H9 (cell line): ENCODE measurements around the gene SMIM41. TPM values are rescaled to one million over a fixed set of nuclear protein-coding genes. Genes with fewer than 3 reads are reported as not detected.

Experiments used
- DNase-seq: peaks from one replicate; pipeline ENCODE4 v3.0.0-alpha.2; 2017
- H2AFZ ChIP-seq: one replicate; pipeline ENCODE4 v1.6.1; 2013; ENCODE audit warnings: mild to moderate bottlenecking, low read length, control low read depth, moderate library complexity
- H2AK5ac ChIP-seq: 2 replicates; pipeline ENCODE4 v1.6.1; 2013; ENCODE audit warnings: low read length, control low read depth, mixed read lengths; ENCODE audit not compliant: insufficient read length
- H2BK120ac ChIP-seq: one replicate; pipeline ENCODE4 v1.6.1; 2013; ENCODE audit warnings: low read depth, mild to moderate bottlenecking, low read length, control low read depth, inconsistent platforms; ENCODE audit not compliant: poor library complexity, severe bottlenecking
- H2BK12ac ChIP-seq: 2 replicates; pipeline ENCODE4 v1.6.1; 2013; ENCODE audit warnings: low read length, control low read depth, mixed read lengths, low read depth; ENCODE audit not compliant: insufficient read length
- H2BK15ac ChIP-seq: 2 replicates; pipeline ENCODE4 v1.6.1; 2013; ENCODE audit warnings: low read depth, low read length, control low read depth
- H2BK20ac ChIP-seq: one replicate; pipeline ENCODE4 v1.6.1; 2013; ENCODE audit warnings: low read depth, mild to moderate bottlenecking, low read length, control low read depth, inconsistent platforms; ENCODE audit not compliant: poor library complexity, severe bottlenecking
- H2BK5ac ChIP-seq: 2 replicates; pipeline ENCODE4 v1.6.1; 2013; ENCODE audit warnings: low read length, control low read depth, mixed read lengths; ENCODE audit not compliant: insufficient read length
- H3K14ac ChIP-seq: 2 replicates; pipeline ENCODE4 v1.6.1; 2013; ENCODE audit warnings: low read length, control low read depth; ENCODE audit not compliant: insufficient read depth
- H3K18ac ChIP-seq: 2 replicates; pipeline ENCODE4 v1.6.1; 2013; ENCODE audit warnings: low read depth, mild to moderate bottlenecking, mixed read lengths, low read length, control low read depth; ENCODE audit not compliant: insufficient read length
- H3K23ac ChIP-seq: 2 replicates; pipeline ENCODE4 v1.6.1; 2013; ENCODE audit warnings: low read length, control low read depth, mixed read lengths, low read depth; ENCODE audit not compliant: insufficient read length
- H3K23me2 ChIP-seq: 2 replicates; pipeline ENCODE4 v1.6.1; 2013; ENCODE audit warnings: low read depth, mild to moderate bottlenecking, mixed read lengths, low read length, control low read depth; ENCODE audit not compliant: insufficient read length, poor library complexity, severe bottlenecking
- H3K27ac ChIP-seq: 2 replicates; pipeline ENCODE4 v1.5.1; 2013; ENCODE audit warnings: low read length, control low read depth, mixed read lengths, low read depth; ENCODE audit not compliant: insufficient read length
- H3K27me3 ChIP-seq: 2 replicates; pipeline ENCODE4 v1.6.1; 2013; ENCODE audit warnings: low read length, control low read depth, inconsistent platforms; ENCODE audit not compliant: insufficient read depth
- H3K4ac ChIP-seq: 2 replicates; pipeline ENCODE4 v1.6.1; 2013; ENCODE audit warnings: low read depth, mild to moderate bottlenecking, control low read depth, inconsistent platforms, low read length, moderate library complexity
- H3K4me1 ChIP-seq: 2 replicates; pipeline ENCODE4 v1.6.1; 2013; ENCODE audit warnings: low read length, control low read depth, inconsistent platforms; ENCODE audit not compliant: insufficient read depth
- H3K4me2 ChIP-seq: 2 replicates; pipeline ENCODE4 v1.6.1; 2013; ENCODE audit warnings: low read length, control low read depth, mixed read lengths; ENCODE audit not compliant: insufficient read length, insufficient read depth
- H3K56ac ChIP-seq: 2 replicates; pipeline ENCODE4 v1.6.1; 2013; ENCODE audit warnings: low read depth, mild to moderate bottlenecking, mixed read lengths, low read length, control low read depth; ENCODE audit not compliant: insufficient read length
- H3K79me1 ChIP-seq: 2 replicates; pipeline ENCODE4 v1.6.1; 2013; ENCODE audit warnings: low read depth, mild to moderate bottlenecking, moderate library complexity, low read length, control low read depth, inconsistent platforms; ENCODE audit not compliant: insufficient read depth, poor library complexity, severe bottlenecking
- H3K79me2 ChIP-seq: 2 replicates; pipeline ENCODE4 v1.6.1; 2013; ENCODE audit warnings: low read length, control low read depth, inconsistent platforms; ENCODE audit not compliant: insufficient read depth
- H3K9ac ChIP-seq: 2 replicates; pipeline ENCODE4 v1.6.1; 2013; ENCODE audit warnings: low read length, control low read depth, mixed read lengths; ENCODE audit not compliant: insufficient read length; ENCODE audit errors: extremely low read depth
- H3K9me3 ChIP-seq: one replicate; pipeline ENCODE4 v1.6.1; 2013; ENCODE audit warnings: low read depth, low read length, inconsistent platforms; ENCODE audit not compliant: control insufficient read depth
- H3T11ph ChIP-seq: one replicate; pipeline ENCODE4 v1.6.1; 2013; ENCODE audit warnings: mild to moderate bottlenecking, low read length, control low read depth, inconsistent platforms
- H4K20me1 ChIP-seq: one replicate; pipeline ENCODE4 v1.6.1; 2013; ENCODE audit not compliant: control insufficient read depth, insufficient read length, insufficient read depth
- H4K5ac ChIP-seq: 2 replicates; pipeline ENCODE4 v1.6.1; 2013; ENCODE audit warnings: low read depth, mild to moderate bottlenecking, mixed read lengths, low read length, control low read depth; ENCODE audit not compliant: insufficient read length
- H4K8ac ChIP-seq: replicated peaks from 2 replicates; pipeline ENCODE4 v1.6.1; 2013; ENCODE audit warnings: low read length, control low read depth, mixed read lengths, low read depth; ENCODE audit not compliant: insufficient read length
- H4K91ac ChIP-seq: 2 replicates; pipeline ENCODE4 v1.6.1; 2013; ENCODE audit warnings: low read depth, mild to moderate bottlenecking, moderate library complexity, mixed read lengths, low read length, control low read depth; ENCODE audit not compliant: insufficient read length
- H3K27ac Mint-ChIP-seq, 3 experiments: 2 replicates in 2 of 3; 3 replicates in 1 of 3; pipeline ENCODE4 v1.8.0; 2020 to 2021; ENCODE audit warnings: mixed read lengths in 3 of 3, mild to moderate bottlenecking in 1 of 3, moderate library complexity in 1 of 3
- H3K27me3 Mint-ChIP-seq: 2 replicates; pipeline ENCODE4 v1.8.0; 2021; ENCODE audit warnings: low read depth, mild to moderate bottlenecking, moderate library complexity, mixed read lengths
- H3K36me3 Mint-ChIP-seq, 3 experiments: 2 replicates in 2 of 3; 3 replicates in 1 of 3; pipeline ENCODE4 v1.8.0; 2020 to 2021; ENCODE audit warnings: low read depth in 3 of 3, mixed read lengths in 3 of 3; ENCODE audit not compliant: insufficient read depth in 1 of 3
- H3K4me1 Mint-ChIP-seq, 2 experiments: 2 replicates each; pipeline ENCODE4 v1.8.0; 2020; ENCODE audit warnings: mixed read lengths in 2 of 2
- H3K4me3 Mint-ChIP-seq, 2 experiments: 2 replicates in 1 of 2; 3 replicates in 1 of 2; pipeline ENCODE4 v1.8.0; 2020 to 2021; ENCODE audit warnings: mild to moderate bottlenecking in 2 of 2, mixed read lengths in 2 of 2, moderate library complexity in 1 of 2
- H3K9me3 Mint-ChIP-seq, 2 experiments: 2 replicates in 1 of 2; 3 replicates in 1 of 2; pipeline ENCODE4 v1.8.0; 2020; ENCODE audit warnings: mild to moderate bottlenecking in 2 of 2, mixed read lengths in 2 of 2, moderate library complexity in 1 of 2
- WGBS: extraction: QIAGEN DNeasy Blood & Tissue Kit; methylation state at CpG from one replicate; pipeline ENCODE4 v1.1.7; 2013; ENCODE audit warnings: missing lambda C conversion rate, low lambda C conversion rate, mixed read lengths; ENCODE audit not compliant: insufficient read length; ENCODE audit errors: extremely low coverage; 5-methylcytosine and 5-hydroxymethylcytosine counted together
- total RNA-seq: library from RNA; stranded (reverse); gene quantifications from 2 replicates; pipeline ENCODE4 v1.2.1, GENCODE V29; 2021
- TF ChIP-seq, protein P1 (sequence below): fragments of 200-600 bp; sonication (generic); conservative IDR thresholded peaks from 3 replicates; pipeline ENCODE4 v1.8.0; 2021; ENCODE audit warnings: antibody characterized with exemption, mild to moderate bottlenecking

The SMIM41 gene
- total RNA-seq, 1 experiment from 2014 or later: not detected

DNA sequence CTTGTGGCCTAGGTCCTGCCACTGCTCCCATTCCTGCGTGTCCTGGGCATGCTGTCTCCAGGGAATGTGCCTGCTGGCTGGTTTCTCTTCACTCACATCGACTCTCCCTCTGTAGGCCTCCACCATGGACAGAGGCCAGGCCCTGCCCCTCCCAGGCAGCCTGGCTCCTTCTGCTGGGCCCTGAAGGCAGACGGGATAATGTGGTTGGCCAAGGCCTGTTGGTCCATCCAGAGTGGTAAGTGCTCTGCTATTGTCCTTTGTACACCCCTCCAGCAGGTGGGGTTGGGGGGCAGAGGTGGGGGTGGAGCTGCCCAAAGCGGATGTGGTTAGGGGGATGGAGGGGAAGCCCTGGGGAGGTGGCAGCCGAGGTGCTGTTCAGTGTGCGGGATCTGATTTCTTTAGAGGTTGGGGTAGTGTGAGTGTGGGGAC lies 37.8 kb upstream of the SMIM41 start:
- Histone ChIP-seq H3K18ac (no peak overlapping the region), H2AFZ (no peak overlapping the region), H2AK5ac (no peak overlapping the region), H3K9ac (no peak overlapping the region), H2BK20ac (no peak overlapping the region), H4K5ac (no peak overlapping the region), H3K9me3 (no peaks in the 10 kb centered on the region), H3K4me2 (no peak overlapping the region), H3K27me3 (no peaks in the 10 kb centered on the region), H3K14ac (no peak overlapping the region), H3K23me2 (peaks cover 6% of the 10 kb centered on the region), H2BK120ac (no peak overlapping the region), H2BK12ac (no peak overlapping the region), H3K79me2 (peaks cover 2% of the 10 kb centered on the region; the same call in 1 of the 2 replicates), H3K23ac (no peak overlapping the region), H3T11ph (no peak overlapping the region), H3K4me1 (no peaks in the 10 kb centered on the region), H4K8ac (no peak overlapping the region), H4K20me1 (peaks cover 2% of the 10 kb centered on the region), H3K56ac (no peak overlapping the region), H2BK15ac (no peak overlapping the region; the same call in 1 of the 2 replicates), H2BK5ac (no peak overlapping the region), H4K91ac (no peak overlapping the region), H3K79me1 (no peaks in the 10 kb centered on the region), H3K27ac (no peak overlapping the region), H3K4ac (no peak overlapping the region)
- Mint-ChIP-seq H3K9me3 (no peaks in the 10 kb centered on the region), H3K36me3 (peaks cover 7 to 17% (median 9%) of the 10 kb centered on the region in 3 experiments), H3K27ac (peak overlapping the region in 2 of 3 experiments; percentile 60 to 81; a peak in 2 of 7 replicates), H3K4me3 (no peak overlapping the region), H3K4me1 (peaks cover 10 to 21% of the 10 kb centered on the region in 2 experiments), H3K27me3 (peaks cover 1% of the 10 kb centered on the region)
- peak; percentile 78 for DNase-seq
- WGBS: no CpG with 5 or more reads among the region's 6 CpGs
- TF ChIP-seq, protein P1, sequence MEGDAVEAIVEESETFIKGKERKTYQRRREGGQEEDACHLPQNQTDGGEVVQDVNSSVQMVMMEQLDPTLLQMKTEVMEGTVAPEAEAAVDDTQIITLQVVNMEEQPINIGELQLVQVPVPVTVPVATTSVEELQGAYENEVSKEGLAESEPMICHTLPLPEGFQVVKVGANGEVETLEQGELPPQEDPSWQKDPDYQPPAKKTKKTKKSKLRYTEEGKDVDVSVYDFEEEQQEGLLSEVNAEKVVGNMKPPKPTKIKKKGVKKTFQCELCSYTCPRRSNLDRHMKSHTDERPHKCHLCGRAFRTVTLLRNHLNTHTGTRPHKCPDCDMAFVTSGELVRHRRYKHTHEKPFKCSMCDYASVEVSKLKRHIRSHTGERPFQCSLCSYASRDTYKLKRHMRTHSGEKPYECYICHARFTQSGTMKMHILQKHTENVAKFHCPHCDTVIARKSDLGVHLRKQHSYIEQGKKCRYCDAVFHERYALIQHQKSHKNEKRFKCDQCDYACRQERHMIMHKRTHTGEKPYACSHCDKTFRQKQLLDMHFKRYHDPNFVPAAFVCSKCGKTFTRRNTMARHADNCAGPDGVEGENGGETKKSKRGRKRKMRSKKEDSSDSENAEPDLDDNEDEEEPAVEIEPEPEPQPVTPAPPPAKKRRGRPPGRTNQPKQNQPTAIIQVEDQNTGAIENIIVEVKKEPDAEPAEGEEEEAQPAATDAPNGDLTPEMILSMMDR: no peak
